Caco-2 (cell line): ENCODE data around the gene NUP93. TPM values are rescaled to one million over a fixed set of nuclear protein-coding genes. Genes with fewer than 3 reads are reported as not detected.
A peak's percentile ranks its signal among the peaks of the same experiment; 100 is the strongest.

Source experiments
- BruUV-seq: library from RNA; stranded (reverse); fragments of 400-500 nt; replicated peaks from 2 replicates; lab custom pipeline; 2021; lab: Mats Ljungman, UMichigan
- CTCF ChIA-PET: fragments of 300-600 bp; sonication (Branson Sonifier 250); formaldehyde crosslinking; loops from one replicate; lab custom pipeline; 2022; ENCODE audit warnings: antibody characterized with exemption; lab: Charles Lee
- POLR2A ChIA-PET: fragments of 300-600 bp; sonication (Branson Sonifier 250); formaldehyde crosslinking; loops from one replicate; lab custom pipeline; 2022; ENCODE audit warnings: antibody characterized with exemption; lab: Charles Lee
- DNase-seq, 2 experiments: peaks; one replicate each; pipeline versions ENCODE4 v3.0.0 to v3.0.0-alpha.2; 2020 to 2022
- H3K27me3 ChIP-seq: replicated peaks from 2 replicates; pipeline ENCODE4 v1.6.0; 2011; ENCODE audit warnings: low read length; ENCODE audit not compliant: control insufficient read depth, insufficient read depth
- H3K36me3 ChIP-seq: 2 replicates; pipeline ENCODE4 v1.5.1; 2011; ENCODE audit warnings: low read length; ENCODE audit not compliant: control insufficient read depth, insufficient read depth
- H3K4me1 ChIP-seq: fragments of 250-450 bp; sonication (Bioruptor Pico); 2 replicates; pipeline ENCODE4 v1.5.1; 2020; ENCODE audit warnings: mild to moderate bottlenecking
- H3K4me3 ChIP-seq: 2 replicates; pipeline ENCODE4 v1.5.1; 2011; ENCODE audit warnings: low read depth, mild to moderate bottlenecking, control low read depth, low read length
- H3K9me3 ChIP-seq: fragments of 250-450 bp; sonication (Bioruptor Pico); 2 replicates; pipeline ENCODE4 v1.5.1; 2020; ENCODE audit warnings: mild to moderate bottlenecking, moderate library complexity
- H3K27ac Mint-ChIP-seq: one replicate; pipeline ENCODE4 v1.8.0; 2022; ENCODE audit warnings: mixed read lengths; ENCODE audit not compliant: unreplicated experiment
- H3K27me3 Mint-ChIP-seq: one replicate; pipeline ENCODE4 v1.8.0; 2022; ENCODE audit warnings: mixed read lengths; ENCODE audit not compliant: insufficient read depth, unreplicated experiment
- H3K36me3 Mint-ChIP-seq: one replicate; pipeline ENCODE4 v1.8.0; 2022; ENCODE audit warnings: mild to moderate bottlenecking, mixed read lengths; ENCODE audit not compliant: insufficient read depth, unreplicated experiment
- H3K4me1 Mint-ChIP-seq: one replicate; pipeline ENCODE4 v1.8.0; 2022; ENCODE audit warnings: low read depth, mixed read lengths; ENCODE audit not compliant: unreplicated experiment
- H3K4me3 Mint-ChIP-seq: one replicate; pipeline ENCODE4 v1.8.0; 2022; ENCODE audit warnings: mild to moderate bottlenecking, moderate library complexity, mixed read lengths; ENCODE audit not compliant: unreplicated experiment
- H3K9me3 Mint-ChIP-seq: one replicate; pipeline ENCODE4 v1.8.0; 2022; ENCODE audit warnings: mixed read lengths; ENCODE audit not compliant: unreplicated experiment
- CTCF ChIP-seq, 2 experiments: fragments of 200-600 bp in 1 of 2; IDR thresholded peaks; 1 replicate in 1 of 2; 2 replicates in 1 of 2; pipeline versions ENCODE4 v1.5.1 to v1.8.0; 2011 to 2022; ENCODE audit warnings: antibody characterized with exemption in 1 of 2, control low read depth in 1 of 2, inconsistent platforms in 1 of 2, low read depth in 1 of 2, low read length in 1 of 2, mild to moderate bottlenecking in 1 of 2, moderate library complexity in 1 of 2; ENCODE audit not compliant: insufficient read depth in 1 of 2, severe bottlenecking in 1 of 2, unreplicated experiment in 1 of 2
- intact Hi-C: fragments of 100-400 bp; cut with micrococcal nuclease; formaldehyde crosslinking; loops from one replicate; pipeline ENCODE4 v1.10.0; 2022; ENCODE audit not compliant: unreplicated experiment
- total RNA-seq: library from RNA; stranded (reverse); gene quantifications from 2 replicates; pipeline ENCODE4 v1.2.3, GENCODE V29; 2022

NUP93 gene
- total RNA-seq, 1 experiment from 2014 or later: 148 TPM

GRCh38 chr16:56861092-56861610, 131.2 kb downstream of the NUP93 start:
- POLR2A ChIA-PET: interaction anchor here (1.4 kb wide), 1 partner anchor 71 kb away, joined by 6 read pairs; the partner anchor contains the start of gene HERPUD1
- H3K4me1 Mint-ChIP-seq: peaks cover 80% of the 10 kb centered on the region
- no TSS peak for BruUV-seq

GRCh38 chr16:56861756-56862155, 131.8 kb downstream of the NUP93 start:
- peak overlapping the region; percentile 93 for H3K27ac Mint-ChIP-seq
- intact Hi-C loops: loop anchor here (1.0 to 5.0 kb wide), 5 partner anchors 11 to 119 kb away; no protein-coding TSS in a partner anchor
- H3K36me3 Mint-ChIP-seq: peaks cover 30% of the 10 kb centered on the region
- no peaks in the 10 kb centered on the region for H3K36me3 ChIP-seq
- ChIA-PET POLR2A (interaction anchor here (1.4 kb wide), 1 partner anchor 70 kb away, joined by 6 read pairs; the partner anchor contains the start of gene HERPUD1), CTCF (interaction anchor here (0.7 to 1.7 kb wide), 7 partner anchors 8 to 949 kb away, joined by 3 to 11 read pairs (median 3); partner anchors contain the start of gene HERPUD1)
- no peaks in the 10 kb centered on the region for H3K27me3 Mint-ChIP-seq
- no peak for DNase-seq
- H3K4me3 Mint-ChIP-seq: peak overlapping the region; percentile 39
- BruUV-seq: TSS peak; percentile 38
- peaks cover 79% of the 10 kb centered on the region for H3K4me1 ChIP-seq
- no peaks in the 10 kb centered on the region for H3K27me3 ChIP-seq
- H3K9me3 ChIP-seq: no peaks in the 10 kb centered on the region
- no peaks in the 10 kb centered on the region for H3K9me3 Mint-ChIP-seq
- H3K4me3 ChIP-seq: no peak overlapping the region
- TF ChIP-seq CTCF (IDR thresholded peaks at IDR 0.05; ENCODE audit: insufficient read depth in 1 of 2, low read depth in 1 of 2, low read length in 1 of 2, severe bottlenecking in 1 of 2, unreplicated experiment in 1 of 2): no peak
- peaks cover 74% of the 10 kb centered on the region for H3K4me1 Mint-ChIP-seq

More at GRCh38 chr16:56861092-56861610, 131.2 kb downstream of the NUP93 start:
- H3K27ac Mint-ChIP-seq: peak overlapping the region; percentile 93
- H3K36me3 Mint-ChIP-seq: peaks cover 30% of the 10 kb centered on the region
- intact Hi-C loops: loop anchor here (1.0 to 5.0 kb wide), 5 partner anchors 11 to 119 kb away; no protein-coding TSS in a partner anchor
- no peaks in the 10 kb centered on the region for H3K9me3 ChIP-seq
- no peak overlapping the region for H3K4me3 ChIP-seq
- TF ChIP-seq CTCF (IDR thresholded peaks at IDR 0.05; ENCODE audit: insufficient read depth in 1 of 2, low read depth in 1 of 2, low read length in 1 of 2, severe bottlenecking in 1 of 2, unreplicated experiment in 1 of 2): no peak
- no peaks in the 10 kb centered on the region for H3K27me3 Mint-ChIP-seq
- no peaks in the 10 kb centered on the region for H3K9me3 Mint-ChIP-seq
- peak overlapping the region; percentile 39 for H3K4me3 Mint-ChIP-seq
- no peaks in the 10 kb centered on the region for H3K36me3 ChIP-seq
- DNase-seq: peak; percentile 94 to 98
- H3K27me3 ChIP-seq: no peaks in the 10 kb centered on the region
- CTCF ChIA-PET: interaction anchor here (0.6 to 1.7 kb wide), 9 partner anchors 8 to 949 kb away, joined by 3 to 11 read pairs (median 3); partner anchors contain the start of gene HERPUD1
- peaks cover 81% of the 10 kb centered on the region for H3K4me1 ChIP-seq

- ChIA-PET CTCF (no interaction called here), POLR2A (no interaction called here)
- Histone ChIP-seq H3K4me1 (peaks cover 80% of the 10 kb centered on the region), H3K4me3 (no peak overlapping the region), H3K9me3 (no peaks in the 10 kb centered on the region), H3K27me3 (no peaks in the 10 kb centered on the region), H3K36me3 (no peaks in the 10 kb centered on the region)
- Mint-ChIP-seq H3K27ac (peak overlapping the region; percentile 93), H3K36me3 (peaks cover 30% of the 10 kb centered on the region), H3K27me3 (no peaks in the 10 kb centered on the region), H3K4me3 (no peak overlapping the region), H3K9me3 (no peaks in the 10 kb centered on the region), H3K4me1 (peaks cover 76% of the 10 kb centered on the region)
- DNase-seq: no peak
- BruUV-seq: no TSS peak
- intact Hi-C loops: loop anchor here (5.0 kb wide), 2 partner anchors 40 to 120 kb away; no protein-coding TSS in a partner anchor
- no peak for TF ChIP-seq CTCF (IDR thresholded peaks at IDR 0.05; ENCODE audit: insufficient read depth in 1 of 2, low read depth in 1 of 2, low read length in 1 of 2, severe bottlenecking in 1 of 2, unreplicated experiment in 1 of 2)
These were observed 132.8 kb downstream of the NUP93 start for GRCh38 chr16:56862776-56863175.
